EH (cell line): ENCODE results near the gene TBX10.
"Not testable (repeated sequence)": the region's sequence is repeated elsewhere in the genome, so short reads cannot be mapped to it uniquely, and the experiment has no call there.

Experiments used
- DNase-seq: peaks from one replicate; pipeline ENCODE4 v3.0.0-alpha.2; 2015; ENCODE audit warnings: low read depth

Gene TBX10

GRCh38 chr11:67639438-67639859 lies at the start of gene TBX10:
TBX10 (minus strand) TSS chr11:67639763; CDS start chr11:67639472, 291 bp downstream.
- DNase-seq = no peak

GRCh38 chr11:67689178-67689577 lies 49.6 kb upstream of the TBX10 start:
- no peak for DNase-seq

- DNase-seq = no peak
Measured at GRCh38 chr11:67687986-67688385, 48.4 kb upstream of the TBX10 start.

GRCh38 chr11:67685641-67686332 lies 46.2 kb upstream of the TBX10 start:
- not testable (repeated sequence) for DNase-seq

- not testable (repeated sequence) for DNase-seq
Measured at GRCh38 chr11:67682126-67683034, 42.8 kb upstream of the TBX10 start.

GRCh38 chr11:67680696-67681470 lies 41.3 kb upstream of the TBX10 start:
- no peak for DNase-seq

- DNase-seq = no peak
Measured at GRCh38 chr11:67675058-67675747, 35.6 kb upstream of the TBX10 start.

- DNase-seq = no peak
Measured at GRCh38 chr11:67674442-67674871, 34.9 kb upstream of the TBX10 start, which contains the start of gene ALDH3B2. ALDH3B2 (minus strand) TSS chr11:67674623; CDS start chr11:67666935, 7,688 bp downstream.

- no peak for DNase-seq
Measured at GRCh38 chr11:67673902-67674301, 34.3 kb upstream of the TBX10 start.

- no peak for DNase-seq
Measured at GRCh38 chr11:67673358-67673757, 33.8 kb upstream of the TBX10 start.

GRCh38 chr11:67671211-67671520 lies 31.6 kb upstream of the TBX10 start:
- DNase-seq = no peak

- DNase-seq = no peak
Measured at GRCh38 chr11:67670316-67671210, 31.0 kb upstream of the TBX10 start.

- DNase-seq = no peak
Measured at GRCh38 chr11:67668192-67668551, 28.6 kb upstream of the TBX10 start.

GRCh38 chr11:67667490-67668191 lies 28.1 kb upstream of the TBX10 start:
- DNase-seq = no peak

- DNase-seq = no peak
Measured at GRCh38 chr11:67666676-67667489, 27.3 kb upstream of the TBX10 start.

GRCh38 chr11:67666303-67666645 lies 26.7 kb upstream of the TBX10 start:
- DNase-seq = no peak

- no peak for DNase-seq
Measured at GRCh38 chr11:67665541-67666302, 26.2 kb upstream of the TBX10 start.

- no peak for DNase-seq
Measured at GRCh38 chr11:67664696-67665540, 25.4 kb upstream of the TBX10 start.
